HCT116 (cell line): ENCODE data around the gene SLC22A23. TPM values are rescaled to one million over a fixed set of nuclear protein-coding genes. Genes with fewer than 3 reads are reported as not detected.

Experiments used
- ATAC-seq: fragments of 200-7000 bp; cut with Tn5 transposase; 2 replicates; pipeline ENCODE4 v1.9.1; 2020; ENCODE audit warnings: mild to moderate bottlenecking, moderate library complexity
- BruUV-seq: library from RNA; stranded (reverse); fragments of 400-500 nt; replicated peaks from 2 replicates; lab custom pipeline; 2021; lab: Mats Ljungman, UMichigan
- CTCF ChIA-PET: fragments of 300-600 bp; sonication (Branson Sonifier 250); formaldehyde crosslinking; loops from one replicate; lab custom pipeline; 2021; ENCODE audit warnings: antibody characterized with exemption; lab: Charles Lee
- POLR2A ChIA-PET: fragments of 300-600, 350-600 bp; sonication (Branson Sonifier 250); formaldehyde crosslinking; loops from one replicate; lab custom pipeline; 2021; ENCODE audit warnings: antibody characterized with exemption; lab: Charles Lee
- RAD21 ChIA-PET, 2 experiments: fragments of 300-600 bp; sonication (Branson Sonifier 250); formaldehyde crosslinking; loops; one replicate each; lab custom pipeline; 2023; ENCODE audit warnings: low total read pairs in 2 of 2; ENCODE audit not compliant: uncharacterized antibody in 2 of 2, unreplicated experiment in 2 of 2, low non-redundant PET in 1 of 2; lab: Charles Lee
- DNase-seq: peaks from one replicate; pipeline ENCODE4 v3.0.0-alpha.2; 2010; ENCODE audit warnings: low read depth, low spot score
- H2AFZ ChIP-seq: fragments of 200-600 bp; shearing (Covaris generic), sonication (generic); 2 replicates; pipeline ENCODE4 v1.6.1; 2017; ENCODE audit warnings: low read depth, mixed run types, mixed read lengths, antibody characterized with exemption, low read length; ENCODE audit not compliant: poor library complexity, severe bottlenecking
- H3K27ac ChIP-seq: 2 replicates; pipeline ENCODE4 v1.5.1; 2012; ENCODE audit warnings: low read depth, low read length
- H3K27me3 ChIP-seq: fragments of 200-600 bp; sonication (generic); 2 replicates; pipeline ENCODE4 v1.6.1; 2016; ENCODE audit warnings: mixed run types, low read length, mixed read lengths; ENCODE audit not compliant: insufficient read depth
- H3K36me3 ChIP-seq, 2 experiments: fragments of 200-500 bp in 1 of 2; fragments of 200-600 bp in 1 of 2; sonication (Bioruptor generic) in 1 of 2; sonication (generic) in 1 of 2; 2 replicates each; pipeline versions ENCODE4 v1.5.1 to v1.6.1; 2014 to 2016; ENCODE audit warnings: low read length in 2 of 2, inconsistent platforms in 1 of 2, mixed read lengths in 1 of 2, mixed run types in 1 of 2; ENCODE audit not compliant: insufficient read depth in 2 of 2, control insufficient read depth in 1 of 2
- H3K4me1 ChIP-seq, 2 experiments: fragments of 200-600 bp in 1 of 2; sonication (generic) in 1 of 2; 2 replicates each; pipeline versions ENCODE4 v1.5.1 to v1.6.1; 2012 to 2017; ENCODE audit warnings: low read length in 2 of 2, inconsistent platforms in 1 of 2, mild to moderate bottlenecking in 1 of 2, mixed read lengths in 1 of 2, mixed run types in 1 of 2, moderate library complexity in 1 of 2; ENCODE audit not compliant: insufficient read depth in 2 of 2, control insufficient read depth in 1 of 2
- H3K4me2 ChIP-seq: fragments of 200-600 bp; sonication (generic); 2 replicates; pipeline ENCODE4 v1.6.1; 2017; ENCODE audit warnings: mixed run types, low read length, mixed read lengths
- H3K4me3 ChIP-seq, 2 experiments: fragments of 200-600 bp in 1 of 2; sonication (generic) in 1 of 2; replicated peaks in 1 of 2; 2 replicates each; pipeline ENCODE4 v1.5.1; 2011 to 2016; ENCODE audit warnings: low read length in 2 of 2, control low read depth in 1 of 2, low read depth in 1 of 2, mild to moderate bottlenecking in 1 of 2, mixed read lengths in 1 of 2, mixed run types in 1 of 2
- H3K79me2 ChIP-seq: fragments of 200-600 bp; sonication (generic); 2 replicates; pipeline ENCODE4 v1.6.1; 2017; ENCODE audit warnings: mild to moderate bottlenecking, mixed run types, low read length, moderate library complexity, mixed read lengths; ENCODE audit not compliant: insufficient read depth
- H3K9ac ChIP-seq: fragments of 200-600 bp; sonication (generic); 2 replicates; pipeline ENCODE4 v1.6.1; 2016; ENCODE audit warnings: low read length, mixed read lengths
- H3K9me2 ChIP-seq: fragments of 200-600 bp; sonication (generic), shearing (Covaris generic); 2 replicates; pipeline ENCODE4 v1.6.1; 2017; ENCODE audit warnings: mixed run types, mild to moderate bottlenecking, moderate library complexity; ENCODE audit not compliant: insufficient read depth
- H3K9me3 ChIP-seq, 2 experiments: fragments of 200-500 bp in 1 of 2; fragments of 200-600 bp in 1 of 2; sonication (Bioruptor generic) in 1 of 2; sonication (generic) in 1 of 2; 2 replicates each; pipeline ENCODE4 v1.6.1; 2014 to 2017; ENCODE audit warnings: low read length in 2 of 2, mixed read lengths in 2 of 2, inconsistent platforms in 1 of 2, low read depth in 1 of 2, mild to moderate bottlenecking in 1 of 2, mixed run types in 1 of 2, moderate library complexity in 1 of 2; ENCODE audit not compliant: control insufficient read depth in 1 of 2, insufficient read depth in 1 of 2
- H4K20me1 ChIP-seq: fragments of 200-600 bp; sonication (generic), shearing (Covaris generic); 2 replicates; pipeline ENCODE4 v1.6.1; 2017; ENCODE audit warnings: mixed run types, mild to moderate bottlenecking, moderate library complexity; ENCODE audit not compliant: insufficient read depth
- CEBPB ChIP-seq: IDR thresholded peaks from 2 replicates; pipeline ENCODE4 v1.6.1; 2012; ENCODE audit warnings: low read depth
- CTCF ChIP-seq, 3 experiments: fragments of 200-600 bp in 1 of 3; sonication (generic) in 1 of 3; IDR thresholded peaks in 2 of 3; conservative IDR thresholded peaks in 1 of 3; 2 replicates each; pipeline ENCODE4 v1.5.1; 2012 to 2017; ENCODE audit warnings: low read depth in 2 of 3, low read length in 2 of 3, antibody characterized with exemption in 1 of 3, borderline replicate concordance in 1 of 3, control low read depth in 1 of 3, mild to moderate bottlenecking in 1 of 3, mixed read lengths in 1 of 3, mixed run types in 1 of 3, moderate library complexity in 1 of 3; ENCODE audit not compliant: insufficient read depth in 1 of 3
- EZH2 ChIP-seq: fragments of 200-600 bp; sonication (generic); IDR thresholded peaks from 2 replicates; pipeline ENCODE4 v1.6.1; 2017; ENCODE audit warnings: antibody characterized with exemption, mixed run types
- EZH2phosphoT487 ChIP-seq: fragments of 200-600 bp; IDR thresholded peaks from 2 replicates; pipeline ENCODE4 v1.6.1; 2018; ENCODE audit warnings: antibody characterized with exemption, borderline replicate concordance
- FOSL1 ChIP-seq: IDR thresholded peaks from 2 replicates; pipeline ENCODE4 v1.6.1; 2012; ENCODE audit warnings: low read depth
- JUND ChIP-seq: IDR thresholded peaks from 2 replicates; pipeline ENCODE4 v1.6.1; 2012
- MAX ChIP-seq: IDR thresholded peaks from 2 replicates; pipeline ENCODE4 v1.6.1; 2012
- POLR2A ChIP-seq: IDR thresholded peaks from 2 replicates; pipeline ENCODE4 v1.7.0; 2011; ENCODE audit warnings: borderline replicate concordance; ENCODE audit not compliant: insufficient read depth, insufficient read length; ENCODE audit errors: extremely low read depth
- POLR2AphosphoS5 ChIP-seq: IDR thresholded peaks from 2 replicates; pipeline ENCODE4 v1.6.1; 2011; ENCODE audit warnings: mild to moderate bottlenecking, low read depth, low read length, moderate library complexity
- RAD21 ChIP-seq: IDR thresholded peaks from 2 replicates; pipeline ENCODE4 v1.6.1; 2012; ENCODE audit warnings: low read depth, mild to moderate bottlenecking
- REST ChIP-seq: IDR thresholded peaks from 2 replicates; pipeline ENCODE4 v1.6.1; 2012; ENCODE audit warnings: low read depth
- SIN3A ChIP-seq: IDR thresholded peaks from 2 replicates; pipeline ENCODE4 v1.6.1; 2012; ENCODE audit warnings: low read depth
- TCF7L2 ChIP-seq: IDR thresholded peaks from 2 replicates; pipeline ENCODE4 v1.7.0; 2011; ENCODE audit warnings: borderline replicate concordance, inconsistent platforms; ENCODE audit not compliant: insufficient read depth, insufficient read length; ENCODE audit errors: extremely low read depth
- YY1 ChIP-seq: IDR thresholded peaks from 2 replicates; pipeline ENCODE4 v1.6.1; 2011; ENCODE audit warnings: low read length, low read depth, moderate library complexity, mild to moderate bottlenecking; ENCODE audit not compliant: insufficient replicate concordance; ENCODE audit errors: extremely low read depth
- ZFX ChIP-seq: fragments of 450-650 bp; IDR thresholded peaks from 2 replicates; pipeline ENCODE4 v1.6.1; 2017
- ZNF274 ChIP-seq: fragments of 200-500 bp; sonication (Bioruptor generic); IDR thresholded peaks from 2 replicates; pipeline ENCODE4 v1.6.1; 2014; ENCODE audit warnings: mild to moderate bottlenecking, low read depth, low read length, inconsistent platforms
- intact Hi-C: fragments of 100-400 bp; cut with micrococcal nuclease; formaldehyde crosslinking; loops from 2 replicates; pipeline ENCODE4 v1.10.0; 2022
- total RNA-seq: library from RNA; stranded (reverse); gene quantifications from one replicate; pipeline ENCODE4 v1.2.1, GENCODE V29; 2021; ENCODE audit not compliant: unreplicated experiment
- TF ChIP-seq, protein P1 (sequence below): IDR thresholded peaks from 2 replicates; pipeline ENCODE4 v1.6.1; 2011; ENCODE audit warnings: mild to moderate bottlenecking, low read length, moderate library complexity; ENCODE audit not compliant: insufficient replicate concordance; ENCODE audit errors: extremely low read depth
- TF ChIP-seq, protein P2 (sequence below): IDR thresholded peaks from 2 replicates; pipeline ENCODE4 v1.6.1; 2012

Gene SLC22A23
- total RNA-seq, 1 experiment from 2014 or later: 11.5 TPM

DNA sequence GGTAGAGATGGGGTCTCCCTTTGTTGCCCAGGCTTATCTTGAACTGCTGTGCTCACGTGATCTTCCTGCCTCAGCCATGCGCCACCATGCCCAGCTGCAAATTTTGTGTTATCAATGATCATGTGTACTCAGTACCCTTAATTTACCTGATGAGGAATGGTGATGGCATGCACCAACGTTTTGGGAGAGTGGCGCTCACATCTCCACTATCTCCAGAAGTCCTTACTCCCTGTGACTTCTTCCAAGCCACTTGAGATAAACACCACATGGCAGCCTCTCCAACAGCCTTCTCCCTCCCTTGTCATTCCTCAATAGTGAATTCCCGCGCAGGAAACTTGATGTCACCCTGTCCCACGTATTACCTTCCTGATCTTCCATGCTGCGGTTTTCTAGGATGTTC lies 140.0 kb downstream of the SLC22A23 start (continued):
- TF ChIP-seq ZFX (no peak), ZNF274 (no peak), JUND (no peak), EZH2 (no peak), MAX (no peak)

- intact Hi-C loops: no loop called here
- Histone ChIP-seq H3K9me3 (no peaks in the 10 kb centered on the region), H3K4me1 (no peaks in the 10 kb centered on the region), H3K9me2 (no peaks in the 10 kb centered on the region), H3K36me3 (no peaks in the 10 kb centered on the region), H4K20me1 (no peaks in the 10 kb centered on the region), H3K27ac (no peak overlapping the region), H3K79me2 (no peaks in the 10 kb centered on the region), H3K9ac (no peak overlapping the region), H3K4me2 (no peak overlapping the region), H3K4me3 (no peak overlapping the region), H2AFZ (no peak overlapping the region), H3K27me3 (no peaks in the 10 kb centered on the region)
- ChIA-PET RAD21 (no interaction called here), CTCF (no interaction called here), POLR2A (no interaction called here)
- ATAC-seq (no peak), DNase-seq (no peak)
- no TSS peak for BruUV-seq
- no peak for TF ChIP-seq POLR2A
- TF ChIP-seq YY1: no peak
- TF ChIP-seq MAX: no peak
- no peak for TF ChIP-seq TCF7L2
- no peak for TF ChIP-seq JUND
- TF ChIP-seq, protein P1, sequence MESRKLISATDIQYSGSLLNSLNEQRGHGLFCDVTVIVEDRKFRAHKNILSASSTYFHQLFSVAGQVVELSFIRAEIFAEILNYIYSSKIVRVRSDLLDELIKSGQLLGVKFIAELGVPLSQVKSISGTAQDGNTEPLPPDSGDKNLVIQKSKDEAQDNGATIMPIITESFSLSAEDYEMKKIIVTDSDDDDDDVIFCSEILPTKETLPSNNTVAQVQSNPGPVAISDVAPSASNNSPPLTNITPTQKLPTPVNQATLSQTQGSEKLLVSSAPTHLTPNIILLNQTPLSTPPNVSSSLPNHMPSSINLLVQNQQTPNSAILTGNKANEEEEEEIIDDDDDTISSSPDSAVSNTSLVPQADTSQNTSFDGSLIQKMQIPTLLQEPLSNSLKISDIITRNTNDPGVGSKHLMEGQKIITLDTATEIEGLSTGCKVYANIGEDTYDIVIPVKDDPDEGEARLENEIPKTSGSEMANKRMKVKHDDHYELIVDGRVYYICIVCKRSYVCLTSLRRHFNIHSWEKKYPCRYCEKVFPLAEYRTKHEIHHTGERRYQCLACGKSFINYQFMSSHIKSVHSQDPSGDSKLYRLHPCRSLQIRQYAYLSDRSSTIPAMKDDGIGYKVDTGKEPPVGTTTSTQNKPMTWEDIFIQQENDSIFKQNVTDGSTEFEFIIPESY: no peak
- TF ChIP-seq ZNF274: no peak
- TF ChIP-seq CTCF (IDR thresholded peaks at IDR 0.05 in 2 of 3, conservative IDR thresholded peaks at IDR 0.05 in 1 of 3; ENCODE audit: borderline replicate concordance in 1 of 3, insufficient read depth in 1 of 3, low read depth in 2 of 3, low read length in 2 of 3): no peak
- no peak for TF ChIP-seq SIN3A
- no peak for TF ChIP-seq POLR2AphosphoS5
- TF ChIP-seq, protein P2, sequence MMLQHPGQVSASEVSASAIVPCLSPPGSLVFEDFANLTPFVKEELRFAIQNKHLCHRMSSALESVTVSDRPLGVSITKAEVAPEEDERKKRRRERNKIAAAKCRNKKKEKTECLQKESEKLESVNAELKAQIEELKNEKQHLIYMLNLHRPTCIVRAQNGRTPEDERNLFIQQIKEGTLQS: no peak
- TF ChIP-seq FOSL1: no peak
- TF ChIP-seq REST: no peak
- TF ChIP-seq EZH2phosphoT487: no peak
- TF ChIP-seq RAD21: no peak
- TF ChIP-seq EZH2: no peak
- no peak for TF ChIP-seq CEBPB
Measured at GRCh38 chr6:3316331-3316730, 140.5 kb downstream of the SLC22A23 start.
